Skeletal muscle satellite cell (primary cell): ENCODE results near the gene TMEM201.
"Not testable (repeated sequence)": the region's sequence is repeated elsewhere in the genome, so short reads cannot be mapped to it uniquely, and the experiment has no call there.

ENCODE experiments used
- H3K27me3 ChIP-seq: 2 replicates; pipeline ENCODE4 v1.7.0; 2013; ENCODE audit warnings: low read length; ENCODE audit not compliant: control insufficient read depth, insufficient read depth
- H3K36me3 ChIP-seq: 2 replicates; pipeline ENCODE4 v1.7.0; 2013; ENCODE audit warnings: mild to moderate bottlenecking, control low read depth, low read length; ENCODE audit not compliant: insufficient read depth
- H3K4me1 ChIP-seq: 2 replicates; pipeline ENCODE4 v1.7.0; 2013; ENCODE audit warnings: low read length; ENCODE audit not compliant: control insufficient read depth, insufficient read depth
- H3K4me2 ChIP-seq: 2 replicates; pipeline ENCODE4 v1.7.0; 2013; ENCODE audit warnings: mild to moderate bottlenecking, low read length
- H3K4me3 ChIP-seq: 2 replicates; pipeline ENCODE4 v1.7.0; 2013; ENCODE audit warnings: low read length
- H3K9ac ChIP-seq: 2 replicates; pipeline ENCODE4 v1.7.0; 2013; ENCODE audit warnings: mild to moderate bottlenecking, low read depth, low read length, moderate library complexity
- H3K9me3 ChIP-seq: replicated peaks from 2 replicates; pipeline ENCODE4 v1.7.0; 2013; ENCODE audit warnings: mild to moderate bottlenecking, control low read depth, low read length

Gene TMEM201

GRCh38 chr1:9558946-9559545, 29.7 kb upstream of the TMEM201 start:
- Histone ChIP-seq H3K4me3 (no peak overlapping the region), H3K4me2 (no peak overlapping the region), H3K9me3 (no peaks in the 10 kb centered on the region), H3K36me3 (peaks cover 7% of the 10 kb centered on the region), H3K27me3 (no peaks in the 10 kb centered on the region), H3K4me1 (peaks cover 14% of the 10 kb centered on the region), H3K9ac (no peak overlapping the region)

GRCh38 chr1:9559673-9560072, 29.0 kb upstream of the TMEM201 start:
- Histone ChIP-seq H3K4me1 (peaks cover 14% of the 10 kb centered on the region), H3K9ac (no peak overlapping the region), H3K4me3 (no peak overlapping the region), H3K27me3 (no peaks in the 10 kb centered on the region), H3K4me2 (no peak overlapping the region), H3K36me3 (peaks cover 7% of the 10 kb centered on the region), H3K9me3 (no peaks in the 10 kb centered on the region)

GRCh38 chr1:9560090-9560489, 28.6 kb upstream of the TMEM201 start:
- H3K9me3 ChIP-seq, H3K4me3 ChIP-seq, H3K9ac ChIP-seq, H3K4me2 ChIP-seq, H3K27me3 ChIP-seq, H3K36me3 ChIP-seq: not testable (repeated sequence)
- peaks cover 14% of the 10 kb centered on the region for H3K4me1 ChIP-seq

- peak overlapping the region; percentile 17 for H3K4me2 ChIP-seq
- no peaks in the 10 kb centered on the region for H3K9me3 ChIP-seq
- peak overlapping the region; percentile 5 for H3K9ac ChIP-seq
- H3K4me1 ChIP-seq = peaks cover 9% of the 10 kb centered on the region
- no peak overlapping the region for H3K4me3 ChIP-seq
- H3K27me3 ChIP-seq = no peaks in the 10 kb centered on the region
- H3K36me3 ChIP-seq = peaks cover 3% of the 10 kb centered on the region
Observed at GRCh38 chr1:9561429-9561828, 27.3 kb upstream of the TMEM201 start.

GRCh38 chr1:9569267-9569666, 19.4 kb upstream of the TMEM201 start:
- Histone ChIP-seq H3K4me3 (no peak overlapping the region), H3K9ac (no peak overlapping the region), H3K36me3 (no peaks in the 10 kb centered on the region), H3K27me3 (no peaks in the 10 kb centered on the region), H3K9me3 (no peaks in the 10 kb centered on the region), H3K4me2 (no peak overlapping the region), H3K4me1 (no peaks in the 10 kb centered on the region)

- not testable (repeated sequence) for H3K36me3 ChIP-seq
Observed at GRCh38 chr1:9570886-9571529, 17.7 kb upstream of the TMEM201 start.

GRCh38 chr1:9573723-9574122, 15.0 kb upstream of the TMEM201 start:
- Histone ChIP-seq H3K36me3 (peaks cover 5% of the 10 kb centered on the region), H3K9ac (no peak overlapping the region)

More at GRCh38 chr1:9570886-9571529, 17.7 kb upstream of the TMEM201 start:
- not testable (repeated sequence) for H3K9ac ChIP-seq, H3K4me1 ChIP-seq, H3K4me3 ChIP-seq, H3K4me2 ChIP-seq, H3K27me3 ChIP-seq, H3K9me3 ChIP-seq

GRCh38 chr1:9575486-9575885, 13.2 kb upstream of the TMEM201 start:
- Histone ChIP-seq H3K4me3 (no peak overlapping the region), H3K4me2 (no peak overlapping the region), H3K9me3 (no peaks in the 10 kb centered on the region), H3K36me3 (peaks cover 5% of the 10 kb centered on the region), H3K4me1 (no peaks in the 10 kb centered on the region), H3K27me3 (no peaks in the 10 kb centered on the region), H3K9ac (no peak overlapping the region)

More at GRCh38 chr1:9573723-9574122, 15.0 kb upstream of the TMEM201 start:
- no peak overlapping the region for H3K4me2 ChIP-seq
- no peaks in the 10 kb centered on the region for H3K9me3 ChIP-seq
- no peak overlapping the region for H3K4me3 ChIP-seq
- H3K27me3 ChIP-seq = no peaks in the 10 kb centered on the region
- H3K4me1 ChIP-seq = no peaks in the 10 kb centered on the region

GRCh38 chr1:9576903-9577302, 11.8 kb upstream of the TMEM201 start:
- Histone ChIP-seq H3K36me3 (peaks cover 5% of the 10 kb centered on the region), H3K27me3 (no peaks in the 10 kb centered on the region), H3K9ac (no peak overlapping the region), H3K9me3 (no peaks in the 10 kb centered on the region), H3K4me3 (no peak overlapping the region), H3K4me2 (no peak overlapping the region), H3K4me1 (no peaks in the 10 kb centered on the region)

- Histone ChIP-seq H3K4me3 (no peak overlapping the region), H3K36me3 (peaks cover 9% of the 10 kb centered on the region), H3K4me1 (no peaks in the 10 kb centered on the region), H3K9me3 (no peaks in the 10 kb centered on the region), H3K9ac (no peak overlapping the region), H3K4me2 (no peak overlapping the region), H3K27me3 (no peaks in the 10 kb centered on the region)
Observed at GRCh38 chr1:9577423-9577822, 11.3 kb upstream of the TMEM201 start.

- Histone ChIP-seq H3K4me1 (no peaks in the 10 kb centered on the region), H3K9ac (no peak overlapping the region), H3K4me3 (no peak overlapping the region), H3K27me3 (no peaks in the 10 kb centered on the region), H3K4me2 (no peak overlapping the region), H3K36me3 (peaks cover 9% of the 10 kb centered on the region), H3K9me3 (no peaks in the 10 kb centered on the region)
Observed at GRCh38 chr1:9580942-9581341, 7.8 kb upstream of the TMEM201 start.

GRCh38 chr1:9586147-9586766, 2.5 kb upstream of the TMEM201 start:
- Histone ChIP-seq H3K4me2 (no peak overlapping the region), H3K9ac (no peak overlapping the region), H3K4me3 (no peak overlapping the region), H3K27me3 (no peaks in the 10 kb centered on the region), H3K9me3 (no peaks in the 10 kb centered on the region), H3K36me3 (peaks cover 4% of the 10 kb centered on the region), H3K4me1 (peaks cover 23% of the 10 kb centered on the region)
